H1 (cell line): Measurements from ENCODE around the gene TEKT3. TPM values are rescaled to one million over a fixed set of nuclear protein-coding genes. Genes with fewer than 3 reads are reported as not detected.

ENCODE experiments used
- CTCF ChIA-PET: fragments of 300-600 bp; sonication (Branson Sonifier 250); formaldehyde crosslinking; loops from one replicate; lab custom pipeline; 2021; ENCODE audit not compliant: partially characterized antibody; lab: Charles Lee
- POLR2A ChIA-PET: fragments of 300-600 bp; sonication (Branson Sonifier 250); formaldehyde crosslinking; loops from one replicate; lab custom pipeline; 2021; ENCODE audit warnings: inconsistent platforms; ENCODE audit not compliant: partially characterized antibody; lab: Charles Lee
- DNase-seq, 2 experiments: peaks; one replicate each; pipeline versions ENCODE4 v3.0.0 to v3.0.0-alpha.2; 2010 to 2022; ENCODE audit warnings: low spot score in 2 of 2, low read depth in 1 of 2, mixed read lengths in 1 of 2
- FAIRE-seq: peaks from 2 replicates; lab custom pipeline; 2011; peaks lifted over from hg19 to GRCh38; lab: Jason Lieb, UNC
- H2AFZ ChIP-seq: 2 replicates; pipeline ENCODE4 v1.8.1; 2012; ENCODE audit warnings: low read length, inconsistent platforms
- H2AK5ac ChIP-seq: 2 replicates; pipeline ENCODE4 v1.6.1; 2013; ENCODE audit warnings: low read depth, low read length
- H2BK120ac ChIP-seq: replicated peaks from 2 replicates; pipeline ENCODE3; 2013; ENCODE audit warnings: low read depth, low read length, inconsistent platforms
- H2BK12ac ChIP-seq: 2 replicates; pipeline ENCODE4 v1.6.1; 2013; ENCODE audit warnings: low read depth, low read length
- H2BK15ac ChIP-seq: 2 replicates; pipeline ENCODE4 v1.6.1; 2013; ENCODE audit warnings: low read length
- H2BK20ac ChIP-seq: 2 replicates; pipeline ENCODE4 v1.6.1; 2013; ENCODE audit warnings: low read length
- H2BK5ac ChIP-seq: 2 replicates; pipeline ENCODE4 v1.6.1; 2013; ENCODE audit warnings: low read depth, low read length
- H3K14ac ChIP-seq: 2 replicates; pipeline ENCODE4 v1.6.1; 2013; ENCODE audit warnings: inconsistent platforms; ENCODE audit not compliant: insufficient read length
- H3K18ac ChIP-seq: 2 replicates; pipeline ENCODE4 v1.6.1; 2013; ENCODE audit warnings: low read length; ENCODE audit errors: extremely low read depth
- H3K23ac ChIP-seq: 2 replicates; pipeline ENCODE4 v1.6.1; 2013; ENCODE audit warnings: inconsistent platforms; ENCODE audit not compliant: insufficient read length
- H3K23me2 ChIP-seq: 2 replicates; pipeline ENCODE4 v1.6.1; 2013; ENCODE audit warnings: low read depth, low read length
- H3K27ac ChIP-seq: 2 replicates; pipeline ENCODE4 v1.6.1; 2011; ENCODE audit warnings: low read depth, low read length, inconsistent platforms
- H3K27me3 ChIP-seq, 4 experiments: replicated peaks in 1 of 4; 1 replicate in 1 of 4; 2 replicates in 3 of 4; pipeline versions ENCODE4 v1.6.1 to v1.8.1; 2011 to 2013; ENCODE audit warnings: low read length in 3 of 4, mild to moderate bottlenecking in 3 of 4, inconsistent platforms in 2 of 4, mixed read lengths in 2 of 4, moderate library complexity in 1 of 4; ENCODE audit not compliant: control insufficient read depth in 3 of 4, insufficient read depth in 3 of 4; ENCODE audit errors: extremely low read depth in 1 of 4
- H3K36me3 ChIP-seq, 4 experiments: 2 replicates each; pipeline versions ENCODE4 v1.6.1 to v1.8.1; 2011 to 2013; ENCODE audit warnings: mild to moderate bottlenecking in 4 of 4, low read length in 3 of 4, moderate library complexity in 2 of 4, control low read depth in 1 of 4, inconsistent platforms in 1 of 4; ENCODE audit not compliant: insufficient read depth in 4 of 4, control insufficient read depth in 2 of 4
- H3K4ac ChIP-seq: replicated peaks from 2 replicates; pipeline ENCODE3; 2013; ENCODE audit warnings: low read length, low read depth, mixed read lengths, inconsistent platforms; ENCODE audit not compliant: insufficient read length
- H3K4me1 ChIP-seq, 4 experiments: replicated peaks in 1 of 4; 1 replicate in 1 of 4; 2 replicates in 3 of 4; pipeline versions ENCODE4 v1.6.1 to v1.8.1; 2011 to 2013; ENCODE audit warnings: low read length in 3 of 4, inconsistent platforms in 2 of 4, mixed read lengths in 1 of 4; ENCODE audit not compliant: insufficient read depth in 4 of 4, control insufficient read depth in 3 of 4
- H3K4me2 ChIP-seq, 2 experiments: 2 replicates each; pipeline versions ENCODE4 v1.6.1 to v1.8.1; 2011 to 2013; ENCODE audit warnings: low read depth in 2 of 2, low read length in 2 of 2, control low read depth in 1 of 2, inconsistent platforms in 1 of 2, mild to moderate bottlenecking in 1 of 2; ENCODE audit not compliant: insufficient read depth in 1 of 2
- H3K4me3 ChIP-seq, 4 experiments: fragments of 200-600, 300-600 bp in 1 of 4; sonication (generic), shearing (Covaris generic), sonication (Bioruptor Twin) in 1 of 4; 2 replicates each; pipeline versions ENCODE4 v1.5.1 to v1.8.1; 2011 to 2016; ENCODE audit warnings: low read length in 4 of 4, low read depth in 3 of 4, control low read depth in 2 of 4, inconsistent platforms in 2 of 4, mild to moderate bottlenecking in 2 of 4, mixed read lengths in 1 of 4, moderate library complexity in 1 of 4; ENCODE audit not compliant: insufficient read depth in 2 of 4; ENCODE audit errors: extremely low read depth in 1 of 4
- H3K56ac ChIP-seq: replicated peaks from 2 replicates; pipeline ENCODE3; 2013; ENCODE audit warnings: low read depth, mild to moderate bottlenecking, mixed read lengths, low read length, inconsistent platforms; ENCODE audit not compliant: insufficient read length
- H3K79me1 ChIP-seq: 2 replicates; pipeline ENCODE4 v1.6.1; 2013; ENCODE audit warnings: low read depth, low read length, control low read depth
- H3K79me2 ChIP-seq, 2 experiments: 2 replicates each; pipeline versions ENCODE4 v1.6.1 to v1.8.1; 2012 to 2013; ENCODE audit warnings: low read length in 2 of 2, mild to moderate bottlenecking in 2 of 2, inconsistent platforms in 1 of 2; ENCODE audit not compliant: insufficient read depth in 2 of 2, control insufficient read depth in 1 of 2
- H3K9ac ChIP-seq, 4 experiments: replicated peaks in 1 of 4; 1 replicate in 1 of 4; 2 replicates in 3 of 4; pipeline versions ENCODE4 v1.6.1 to v1.8.1; 2011 to 2013; ENCODE audit warnings: low read depth in 3 of 4, low read length in 3 of 4, control low read depth in 2 of 4, mild to moderate bottlenecking in 2 of 4, moderate library complexity in 2 of 4, inconsistent platforms in 1 of 4; ENCODE audit errors: extremely low read depth in 1 of 4
- H3K9me3 ChIP-seq, 2 experiments: 2 replicates each; pipeline versions ENCODE4 v1.6.1 to v1.8.1; 2012 to 2013; ENCODE audit warnings: mild to moderate bottlenecking in 2 of 2, moderate library complexity in 2 of 2, control low read depth in 1 of 2, inconsistent platforms in 1 of 2, low read depth in 1 of 2, low read length in 1 of 2, mixed read lengths in 1 of 2; ENCODE audit not compliant: insufficient read depth in 2 of 2
- H4K20me1 ChIP-seq, 2 experiments: replicated peaks in 1 of 2; 2 replicates each; pipeline versions ENCODE3 to v1.8.1; 2011 to 2013; ENCODE audit warnings: inconsistent platforms in 2 of 2, low read length in 2 of 2, mild to moderate bottlenecking in 1 of 2; ENCODE audit not compliant: insufficient read depth in 2 of 2, control insufficient read depth in 1 of 2
- H4K5ac ChIP-seq: 2 replicates; pipeline ENCODE4 v1.6.1; 2013; ENCODE audit warnings: low read length, low read depth, mixed read lengths, inconsistent platforms; ENCODE audit not compliant: insufficient read length
- H4K8ac ChIP-seq: 2 replicates; pipeline ENCODE4 v1.8.0; 2013; ENCODE audit warnings: mild to moderate bottlenecking, moderate library complexity, low read length, inconsistent platforms; ENCODE audit not compliant: insufficient read depth; ENCODE audit errors: extremely low read depth
- H4K91ac ChIP-seq: replicated peaks from 2 replicates; pipeline ENCODE3; 2013; ENCODE audit warnings: low read length, mixed read lengths, inconsistent platforms; ENCODE audit not compliant: insufficient read length
- BACH1 ChIP-seq: IDR thresholded peaks from 2 replicates; pipeline ENCODE4 v1.6.1; 2012; ENCODE audit warnings: low read length, improper control_type of control experiment
- CHD2 ChIP-seq: IDR thresholded peaks from 2 replicates; pipeline ENCODE4 v1.6.1; 2012; ENCODE audit warnings: low read length, improper control_type of control experiment
- CREB1 ChIP-seq: IDR thresholded peaks from 2 replicates; pipeline ENCODE4 v1.6.1; 2012; ENCODE audit warnings: inconsistent platforms
- GABPA ChIP-seq: IDR thresholded peaks from 2 replicates; pipeline ENCODE4 v1.6.1; 2011; ENCODE audit warnings: mild to moderate bottlenecking, low read length, moderate library complexity, borderline replicate concordance; ENCODE audit not compliant: insufficient read depth
- KDM5A ChIP-seq: fragments of 200-600 bp; IDR thresholded peaks from 2 replicates; pipeline ENCODE4 v1.7.1; 2012; ENCODE audit warnings: mild to moderate bottlenecking, low read length, inconsistent platforms, mixed read lengths
- MAFK ChIP-seq: IDR thresholded peaks from 2 replicates; pipeline ENCODE4 v1.6.1; 2012; ENCODE audit warnings: low read depth, mild to moderate bottlenecking, improper control_type of control experiment, low read length
- RBBP5 ChIP-seq: IDR thresholded peaks from 2 replicates; pipeline ENCODE4 v1.7.1; 2012; ENCODE audit warnings: low read depth, mild to moderate bottlenecking, inconsistent platforms, low read length, moderate library complexity, borderline replicate concordance
- SP2 ChIP-seq: IDR thresholded peaks from 2 replicates; pipeline ENCODE4 v1.6.1; 2012; ENCODE audit warnings: mild to moderate bottlenecking, low read length, inconsistent platforms
- SUZ12 ChIP-seq: fragments of 200-600 bp; sonication (generic); IDR thresholded peaks from 2 replicates; pipeline ENCODE4 v1.6.1; 2012; ENCODE audit warnings: mild to moderate bottlenecking, inconsistent platforms, low read length, moderate library complexity, mixed read lengths
- ZNF274 ChIP-seq: IDR thresholded peaks from 2 replicates; pipeline ENCODE4 v1.7.0; 2012; ENCODE audit warnings: low read length, borderline replicate concordance; ENCODE audit errors: extremely low read depth
- WGBS, 2 experiments: shearing (Covaris generic) in 1 of 2; methylation state at CpG; one replicate each; pipeline versions ENCODE4 v1.1.6 to v1.1.7; 2013 to 2015; ENCODE audit warnings: low lambda C conversion rate in 2 of 2, mixed read lengths in 2 of 2, inconsistent platforms in 1 of 2, low coverage in 1 of 2, missing lambda C conversion rate in 1 of 2; ENCODE audit not compliant: insufficient replicate concordance in 2 of 2, insufficient coverage in 1 of 2, insufficient read length in 1 of 2; ENCODE audit errors: extremely low coverage in 1 of 2, missing lambda C conversion rate in 1 of 2; 5-methylcytosine and 5-hydroxymethylcytosine counted together
- polyA plus RNA-seq, 7 experiments: library from polyadenylated mRNA; depleted of rRNA in 3 of 7; stranded (reverse) in 5 of 7; unstranded in 2 of 7; fragments of >200 nt in 5 of 7; fragments of 200-250 nt in 2 of 7; gene quantifications; 1 replicate in 5 of 7; 2 replicates in 1 of 7; 4 replicates in 1 of 7; pipeline versions ENCODE4 v1.2.1 to v1.2.3, GENCODE V29; 2011 to 2013; ENCODE audit warnings: missing spikeins in 2 of 7, mixed read lengths in 2 of 7
- total RNA-seq: library from RNA; stranded (reverse); fragmentation: NEBNext Ultra II Directional; extraction: Animal tissue kit (Norgen Biotek cat#: 25700); gene quantifications from 2 replicates; pipeline ENCODE4 v1.2.1, GENCODE V29; 2021

The TEKT3 gene
- total and polyA plus RNA-seq, 2 of the 8 experiments (the other 6 are each of a cell fraction or from before 2014, with no cell fraction given) = 2.2 to 2.9 TPM

DNA sequence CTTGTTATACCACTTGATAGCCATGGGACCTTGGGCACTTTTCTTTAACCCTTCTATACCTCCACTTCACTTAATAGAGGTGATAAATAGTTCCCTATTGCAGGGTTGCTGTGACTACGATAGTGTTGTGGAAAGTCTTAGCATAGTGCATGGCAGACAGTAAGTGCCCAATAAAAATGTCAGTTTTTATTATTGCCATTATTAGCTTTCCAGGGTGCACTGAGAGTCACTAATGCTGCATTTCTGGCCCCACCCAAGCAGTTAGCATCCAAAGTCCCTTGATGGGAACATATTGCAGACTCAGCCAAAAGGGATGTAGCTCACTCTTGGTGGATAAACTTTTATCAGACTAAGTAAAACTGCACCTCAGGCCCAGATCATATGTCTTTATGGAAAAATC is 41.5 kb upstream of the TEKT3 start:
- H3K4me1 ChIP-seq = peaks cover 2 to 4% (median 3%) of the 10 kb centered on the region in 4 experiments; a peak in 6 of 7 replicates
- H3K4me3 ChIP-seq = no peak overlapping the region
- H3K56ac ChIP-seq = no peak overlapping the region
- H3K9me3 ChIP-seq = no peaks in the 10 kb centered on the region
- H3K9ac ChIP-seq = no peak overlapping the region
- no peak overlapping the region for H3K4me2 ChIP-seq
- H2AK5ac ChIP-seq = no peak overlapping the region
- H4K91ac ChIP-seq = no peak overlapping the region
- no peak overlapping the region for H2AFZ ChIP-seq
- no peak overlapping the region for H3K4ac ChIP-seq
- FAIRE-seq (no peak), DNase-seq (no peak)
- H4K8ac ChIP-seq = no peak overlapping the region
- no peak overlapping the region for H3K18ac ChIP-seq
- no peaks in the 10 kb centered on the region for H3K36me3 ChIP-seq
- no peaks in the 10 kb centered on the region for H3K27me3 ChIP-seq
- H4K5ac ChIP-seq = no peak overlapping the region
- ChIA-PET POLR2A (no interaction called here), CTCF (interaction anchor here (0.9 to 2.1 kb wide), 4 partner anchors 120 to 135 kb away, joined by 3 to 6 read pairs (median 4); no protein-coding TSS in a partner anchor)
- no peak overlapping the region for H3K23ac ChIP-seq
- H3K14ac ChIP-seq = no peak overlapping the region
- no peak for TF ChIP-seq ZNF274
- TF ChIP-seq CHD2 = no peak
- TF ChIP-seq BACH1 = no peak
- TF ChIP-seq SP2 = no peak
- TF ChIP-seq GABPA = no peak
- no peak for TF ChIP-seq CREB1
- TF ChIP-seq RBBP5 = no peak
- no peak for TF ChIP-seq KDM5A
- TF ChIP-seq MAFK = no peak
- TF ChIP-seq SUZ12 = no peak
- H3K23me2 ChIP-seq = no peaks in the 10 kb centered on the region
- no peak overlapping the region for H3K27ac ChIP-seq
- no peak overlapping the region for H2BK5ac ChIP-seq
- no peaks in the 10 kb centered on the region for H3K79me1 ChIP-seq
- WGBS, 2 experiments = 96% methylated on average over 1 of the region's 1 CpG; no CpG with 5 or more reads in 1 of the 2 experiments
- no peak overlapping the region for H2BK12ac ChIP-seq
- no peaks in the 10 kb centered on the region for H3K79me2 ChIP-seq
- H2BK15ac ChIP-seq = no peak overlapping the region
- no peaks in the 10 kb centered on the region for H4K20me1 ChIP-seq
- no peak overlapping the region for H2BK20ac ChIP-seq
- no peak overlapping the region for H2BK120ac ChIP-seq
